NCI-H128 (cell line): ENCODE results near the gene ENOX2.
"Not testable (repeated sequence)": the region's sequence is repeated elsewhere in the genome, so short reads cannot be mapped to it uniquely, and the experiment has no call there.

Source experiments
- DNase-seq: peaks from one replicate; lab custom pipeline; 2025; ENCODE audit not compliant: unreplicated experiment; lab: John Stamatoyannopoulos, UW

Gene ENOX2

GRCh38 chrX:130758072-130758471 lies 144.9 kb downstream of the ENOX2 start:
- DNase-seq = no peak

- no peak for DNase-seq
Observed at GRCh38 chrX:130756233-130756632, 146.8 kb downstream of the ENOX2 start.

- no peak for DNase-seq
Observed at GRCh38 chrX:130754353-130754752, 148.7 kb downstream of the ENOX2 start.

GRCh38 chrX:130746709-130747342 lies 156.2 kb downstream of the ENOX2 start:
- DNase-seq = no peak

GRCh38 chrX:130746077-130746476 lies 156.9 kb downstream of the ENOX2 start:
- no peak for DNase-seq

- no peak for DNase-seq
Observed at GRCh38 chrX:130741584-130741983, 161.4 kb downstream of the ENOX2 start.

- no peak for DNase-seq
Observed at GRCh38 chrX:130741151-130741550, 161.9 kb downstream of the ENOX2 start.

- DNase-seq = no peak
Observed at GRCh38 chrX:130738638-130739195, 164.3 kb downstream of the ENOX2 start.

GRCh38 chrX:130734713-130735112 lies 168.3 kb downstream of the ENOX2 start:
- no peak for DNase-seq

GRCh38 chrX:130728208-130728607 lies 174.8 kb downstream of the ENOX2 start:
- DNase-seq = no peak

GRCh38 chrX:130726661-130727060 lies 176.3 kb downstream of the ENOX2 start:
- no peak for DNase-seq

- no peak for DNase-seq
Observed at GRCh38 chrX:130725519-130725918, 177.5 kb downstream of the ENOX2 start.

GRCh38 chrX:130719413-130719812 lies 183.6 kb downstream of the ENOX2 start:
- peak; percentile 3 for DNase-seq

- no peak for DNase-seq
Observed at GRCh38 chrX:130718137-130718536, 184.9 kb downstream of the ENOX2 start.

GRCh38 chrX:130716781-130717413 lies 186.1 kb downstream of the ENOX2 start:
- no peak for DNase-seq

- DNase-seq = no peak
Observed at GRCh38 chrX:130716346-130716745, 186.7 kb downstream of the ENOX2 start.

GRCh38 chrX:130715299-130715698 lies 187.7 kb downstream of the ENOX2 start:
- no peak for DNase-seq

- DNase-seq = no peak
Observed at GRCh38 chrX:130714665-130715064, 188.3 kb downstream of the ENOX2 start.

GRCh38 chrX:130714135-130714534 lies 188.9 kb downstream of the ENOX2 start:
- no peak for DNase-seq

- not testable (repeated sequence) for DNase-seq
Observed at GRCh38 chrX:130709178-130709577, 193.8 kb downstream of the ENOX2 start.

GRCh38 chrX:130705591-130705990 lies 197.4 kb downstream of the ENOX2 start:
- DNase-seq = no peak
